Stomach (tissue), 9 donors: Measurements from ENCODE around the gene DOCK9. TPM values are rescaled to one million over a fixed set of nuclear protein-coding genes. Genes with fewer than 3 reads are reported as not detected.

Experiments
- DNase-seq, 2 donors: peaks; one replicate each; pipeline versions ENCODE4 v3.0.0 to v3.0.0-alpha.2; 2013 to 2019
- H3K27ac ChIP-seq, 5 donors: fragments of 200-600 bp in 4 of 5; sonication (generic) in 4 of 5; one replicate each; pipeline ENCODE4 v1.5.1; 2013 to 2019; ENCODE audit warnings: mild to moderate bottlenecking in 1 of 5, moderate library complexity in 1 of 5
- H3K27me3 ChIP-seq, 3 donors: fragments of 200-600 bp; sonication (generic); one replicate each; pipeline ENCODE4 v1.5.1; 2017 to 2019; ENCODE audit warnings: mixed run types in 1 of 3
- H3K36me3 ChIP-seq, 4 donors: fragments of 200-600 bp; sonication (generic); 1 replicate in 3 of 4; 2 replicates in 1 of 4; pipeline ENCODE4 v1.5.1; 2016 to 2019
- H3K4me1 ChIP-seq, 4 donors: fragments of 200-600 bp; sonication (generic); one replicate each; pipeline ENCODE4 v1.5.1; 2016 to 2019
- H3K4me3 ChIP-seq, 4 donors: fragments of 200-600 bp; sonication (generic) in 3 of 4; one replicate each; pipeline ENCODE4 v1.5.1; 2016 to 2019; ENCODE audit warnings: mild to moderate bottlenecking in 1 of 4
- H3K9me3 ChIP-seq, 4 donors: fragments of 200-600 bp; sonication (generic); one replicate each; pipeline ENCODE4 v1.5.1; 2016 to 2019
- CTCF ChIP-seq, 7 experiments: fragments of 450-650 bp in 4 of 7; fragments of 200-600 bp in 3 of 7; sonication (generic) in 3 of 7; IDR thresholded peaks; one replicate each; pipeline ENCODE4 v1.5.1; 2016 to 2019; ENCODE audit warnings: antibody characterized with exemption in 7 of 7, control low read depth in 2 of 7, mild to moderate bottlenecking in 1 of 7
- EP300 ChIP-seq: sonication (generic); formaldehyde crosslinking; IDR thresholded peaks from one replicate; pipeline ENCODE4 v1.6.1; 2017; ENCODE audit warnings: antibody characterized with exemption
- POLR2A ChIP-seq, 4 donors: fragments of 450-650 bp; IDR thresholded peaks; one replicate each; pipeline ENCODE4 v1.6.1; 2016; ENCODE audit warnings: antibody characterized with exemption in 4 of 4, control low read depth in 2 of 4, mild to moderate bottlenecking in 1 of 4, moderate library complexity in 1 of 4
- POLR2AphosphoS5 ChIP-seq, 3 donors: sonication (generic); formaldehyde crosslinking; IDR thresholded peaks; one replicate each; pipeline ENCODE4 v1.6.1; 2016; ENCODE audit warnings: antibody characterized with exemption in 3 of 3
- WGBS, 5 donors: extraction: QIAGEN DNeasy Blood & Tissue Kit in 3 of 5; methylation state at CpG; one replicate each; pipeline versions ENCODE4 v1.1.5 to v1.1.7; 2013 to 2018; 5-methylcytosine and 5-hydroxymethylcytosine counted together
- intact Hi-C: fragments of 100-400 bp; cut with DNase I; formaldehyde crosslinking; loops from one replicate; pipeline ENCODE4 v1.15.1; 2023; ENCODE audit warnings: low total_unique reads
- polyA plus RNA-seq, 3 donors: library from polyadenylated mRNA; stranded (reverse); fragments of 200-250 nt; gene quantifications; one replicate each; pipeline ENCODE4 v1.2.3, GENCODE V29; 2013
- total RNA-seq, 5 donors: library from RNA; depleted of rRNA; stranded (reverse); fragments of >200 nt; gene quantifications; one replicate each; pipeline versions ENCODE4 v1.1.0 to v1.2.3, GENCODE V29; 2014 to 2016
- donor health status: healthy with polysubstance abuse.
- donor health status: Bipolar disorder and iron deficiency.
- donor health status: healthy.

Gene DOCK9
- total and polyA plus RNA-seq, 8 donors = 8.7 to 97.9 (median 49.2) TPM

DNA sequence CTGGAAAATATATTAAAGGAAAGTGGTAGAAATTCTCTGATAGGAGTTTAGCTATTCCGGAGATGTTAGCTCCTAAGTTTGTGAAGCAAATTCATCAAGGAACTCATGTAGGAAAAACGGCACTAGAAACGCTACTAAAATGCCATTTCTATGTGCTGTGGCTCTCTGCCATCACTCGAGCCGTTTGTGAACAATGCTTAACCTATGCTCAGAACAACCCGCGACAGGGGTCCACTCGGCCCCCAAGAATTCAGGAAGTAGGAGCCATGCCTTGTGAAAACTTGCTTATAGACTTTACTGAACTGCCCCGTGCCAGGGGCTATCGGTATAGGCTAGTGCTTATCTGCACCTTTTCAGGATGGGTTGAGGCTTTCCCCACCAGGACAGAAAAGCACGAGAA is 211.2 kb downstream of the DOCK9 start:
- Histone ChIP-seq H3K9me3 (no peaks in the 10 kb centered on the region), H3K36me3 (no peaks in the 10 kb centered on the region), H3K4me3 (no peak overlapping the region), H3K4me1 (peaks cover 0 to 9% (median 3%) of the 10 kb centered on the region in 4 donors), H3K27me3 (peaks cover 0 to 5% (median 3%) of the 10 kb centered on the region in 3 donors), H3K27ac (no peak overlapping the region)
- intact Hi-C loops = no loop called here
- TF ChIP-seq POLR2AphosphoS5 (IDR thresholded peaks at IDR 0.05) = no peak
- no peak for TF ChIP-seq CTCF (IDR thresholded peaks at IDR 0.05)
- TF ChIP-seq EP300 = no peak
- TF ChIP-seq POLR2A (IDR thresholded peaks at IDR 0.05) = no peak
- DNase-seq = no peak
- WGBS, 5 donors = 34 to 51% (median 37%) methylated on average over 11 of the region's 11 CpGs

DNA sequence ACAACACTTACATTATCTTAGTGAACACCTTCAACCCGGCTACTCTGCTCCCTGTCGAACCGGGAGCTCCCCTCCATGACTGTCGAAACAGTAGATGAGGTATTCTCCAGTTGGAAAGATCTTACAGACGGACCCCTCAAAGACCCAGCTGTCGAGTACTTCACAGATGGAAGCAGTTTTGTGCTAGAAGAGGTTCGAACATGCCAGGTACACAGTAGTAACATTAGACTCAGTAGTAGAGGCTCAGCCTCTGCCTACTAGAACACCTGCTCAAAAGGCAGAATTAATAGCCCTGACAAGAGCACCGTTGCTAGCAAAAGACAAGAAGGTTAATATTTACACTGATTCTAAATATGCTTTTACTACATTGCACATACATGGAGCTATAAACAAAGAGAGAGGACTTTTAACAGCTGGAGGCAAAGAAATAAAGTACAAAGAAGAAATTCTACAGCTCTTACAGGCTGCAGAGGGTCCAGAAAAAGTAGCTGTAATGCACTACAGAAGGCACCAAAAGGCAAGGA is 211.8 kb downstream of the DOCK9 start:
- DNase-seq = peak in 1 of 2 donors; percentile 30
- peaks cover 0 to 5% (median 3%) of the 10 kb centered on the region in 3 donors for H3K27me3 ChIP-seq
- TF ChIP-seq EP300 = no peak
- TF ChIP-seq POLR2AphosphoS5 (IDR thresholded peaks at IDR 0.05) = no peak
- TF ChIP-seq POLR2A (IDR thresholded peaks at IDR 0.05) = no peak
- no peak for TF ChIP-seq CTCF (IDR thresholded peaks at IDR 0.05)
- H3K4me1 ChIP-seq = peaks cover 0 to 12% (median 6%) of the 10 kb centered on the region in 4 donors
- no peak overlapping the region for H3K4me3 ChIP-seq
- no peak overlapping the region for H3K27ac ChIP-seq
- H3K36me3 ChIP-seq = no peaks in the 10 kb centered on the region
- WGBS, 5 donors = 77 to 83% (median 79%) methylated on average over 8 of the region's 8 CpGs
- H3K9me3 ChIP-seq = no peaks in the 10 kb centered on the region
- intact Hi-C loops = no loop called here

DNA sequence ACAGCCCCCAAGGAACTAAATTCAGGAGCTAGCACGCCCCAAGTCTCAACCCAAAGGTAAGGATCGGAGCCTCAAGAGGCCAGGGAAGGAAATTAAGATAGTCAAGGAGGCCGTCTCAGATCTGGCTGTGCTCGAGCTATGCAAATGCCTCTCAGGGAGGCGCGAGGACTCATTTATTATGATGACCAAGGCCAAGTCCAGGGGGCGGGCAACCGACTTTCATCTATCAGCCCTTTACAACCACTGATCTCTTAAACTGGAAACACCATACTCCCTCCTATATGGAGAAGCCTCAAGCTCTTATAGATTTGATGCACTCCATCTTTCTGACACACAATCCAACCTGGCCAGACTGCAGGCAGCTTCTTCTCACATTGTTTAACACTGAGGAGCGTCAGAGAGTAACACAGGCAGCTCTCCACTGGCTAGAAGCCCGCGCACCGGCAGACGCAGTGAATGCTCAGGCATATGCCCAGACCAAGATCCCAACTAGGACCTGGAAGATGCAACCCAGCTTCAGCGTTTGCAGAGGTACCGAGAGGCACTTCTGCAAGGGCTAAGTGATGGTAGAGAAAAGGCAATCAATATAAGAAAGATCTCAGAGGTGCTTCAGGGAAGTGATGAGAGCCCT is 215.8 kb downstream of the DOCK9 start:
- Histone ChIP-seq H3K9me3 (no peaks in the 10 kb centered on the region), H3K4me3 (peak overlapping the region; percentile 25 to 42 (median 28)), H3K27me3 (peaks cover 0 to 4% (median 0%) of the 10 kb centered on the region in 3 donors), H3K27ac (no peak overlapping the region), H3K4me1 (peaks cover 0 to 12% (median 6%) of the 10 kb centered on the region in 4 donors), H3K36me3 (no peaks in the 10 kb centered on the region)
- DNase-seq = no peak
- intact Hi-C loops = no loop called here
- no peak for TF ChIP-seq EP300
- no peak for TF ChIP-seq CTCF (IDR thresholded peaks at IDR 0.05)
- TF ChIP-seq POLR2A (IDR thresholded peaks at IDR 0.05) = no peak
- TF ChIP-seq POLR2AphosphoS5 (IDR thresholded peaks at IDR 0.05) = no peak
- 69 to 77% (median 70%) methylated on average over 15 of the region's 15 CpGs for WGBS, 5 donors

DNA sequence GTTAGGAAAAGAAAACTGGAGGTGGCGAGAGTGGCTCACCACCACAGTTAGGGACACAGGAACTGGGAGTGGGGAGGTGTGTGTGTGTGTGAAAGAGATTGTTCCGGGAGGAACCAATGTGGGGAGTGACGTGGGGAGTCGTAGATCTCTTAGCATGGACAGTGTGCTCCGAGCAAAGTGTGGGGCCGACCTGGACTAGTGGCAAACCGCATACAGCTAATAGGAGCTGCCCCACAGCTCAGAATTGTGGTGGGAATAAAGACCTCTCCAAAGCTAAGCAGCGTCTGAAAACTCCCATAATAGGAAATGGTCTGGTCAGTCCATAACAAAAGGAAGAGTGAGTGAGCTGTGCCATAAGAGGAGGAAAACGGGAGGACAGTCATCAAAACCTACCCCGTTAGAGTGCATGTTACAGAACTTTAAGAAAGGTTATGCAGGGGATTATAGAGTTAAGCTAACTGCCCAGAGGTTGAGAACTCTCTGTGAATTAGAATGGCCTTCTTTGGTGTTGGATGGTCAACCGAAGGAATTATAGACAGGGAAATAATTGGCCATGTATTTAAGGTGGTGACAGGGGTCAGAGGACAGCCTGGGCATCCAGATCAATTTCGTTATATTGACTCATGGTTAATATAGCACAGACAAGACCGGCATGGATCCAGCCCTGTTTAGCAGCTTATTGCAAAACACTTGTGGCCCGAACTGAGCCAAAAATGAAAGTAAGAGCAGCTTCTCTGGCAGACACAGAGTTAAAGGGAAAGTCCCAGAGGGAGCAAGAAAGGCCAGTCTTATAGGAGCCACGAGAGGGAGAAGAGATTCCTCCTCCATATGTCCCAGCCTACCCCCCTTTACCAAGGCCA is 216.5 kb downstream of the DOCK9 start:
- H3K36me3 ChIP-seq = no peaks in the 10 kb centered on the region
- TF ChIP-seq POLR2AphosphoS5 (IDR thresholded peaks at IDR 0.05) = no peak
- no peak for TF ChIP-seq POLR2A (IDR thresholded peaks at IDR 0.05)
- no peak for TF ChIP-seq EP300
- TF ChIP-seq CTCF (IDR thresholded peaks at IDR 0.05) = no peak
- no peaks in the 10 kb centered on the region for H3K27me3 ChIP-seq
- H3K4me1 ChIP-seq = peaks cover 0 to 12% (median 4%) of the 10 kb centered on the region in 4 donors
- intact Hi-C loops = no loop called here
- WGBS, 5 donors = 61 to 68% (median 65%) methylated on average over 15 of the region's 15 CpGs
- H3K4me3 ChIP-seq = peak overlapping the region; percentile 25 to 42 (median 28)
- no peaks in the 10 kb centered on the region for H3K9me3 ChIP-seq
- DNase-seq = peak; percentile 34 to 54
- no peak overlapping the region for H3K27ac ChIP-seq
